ENCODE data around the gene CACNB1. TPM values are rescaled to one million over a fixed set of nuclear protein-coding genes. Genes with fewer than 3 reads are reported as not detected.

Gene CACNB1
- total and polyA plus RNA-seq, 9 donors: 2.6 to 17.7 (median 9.2) TPM

GRCh38 chr17:39187152-39187830 lies 10.2 kb downstream of the CACNB1 start:
- Histone ChIP-seq H3K4me3 (no peak overlapping the region), H3K4me1 (ENCODE audit: insufficient read depth) (no peaks in the 10 kb centered on the region), H3K27ac (no peak overlapping the region), H3K9me3 (no peaks in the 10 kb centered on the region), H3K36me3 (no peaks in the 10 kb centered on the region), H3K27me3 (no peaks in the 10 kb centered on the region)
- 89 to 92% (median 91%) methylated on average over 9 of the region's 9 CpGs for WGBS, 3 donors
- intact Hi-C loops (cut with DNase I): no loop called here
- TF ChIP-seq CTCF (IDR thresholded peaks at IDR 0.05) (no peak), EP300 (IDR thresholded peaks at IDR 0.05) (no peak), POLR2A (IDR thresholded peaks at IDR 0.05) (no peak)
- DNase-seq: no peak

GRCh38 chr17:39186481-39187002 lies 10.9 kb downstream of the CACNB1 start:
- Histone ChIP-seq H3K36me3 (no peaks in the 10 kb centered on the region), H3K9me3 (no peaks in the 10 kb centered on the region), H3K4me3 (no peak overlapping the region), H3K4me1 (ENCODE audit: insufficient read depth) (no peaks in the 10 kb centered on the region), H3K27ac (no peak overlapping the region), H3K27me3 (no peaks in the 10 kb centered on the region)
- WGBS, 3 donors: 72 to 76% (median 74%) methylated on average over 15 of the region's 15 CpGs
- intact Hi-C loops (cut with DNase I): no loop called here
- TF ChIP-seq EP300 (IDR thresholded peaks at IDR 0.05) (no peak), POLR2A (IDR thresholded peaks at IDR 0.05) (no peak), CTCF (IDR thresholded peaks at IDR 0.05) (no peak)
- no peak for DNase-seq

GRCh38 chr17:39183720-39184119 lies 13.7 kb downstream of the CACNB1 start:
- DNase-seq: no peak
- Histone ChIP-seq H3K27me3 (no peaks in the 10 kb centered on the region), H3K4me3 (no peak overlapping the region), H3K9me3 (no peaks in the 10 kb centered on the region), H3K27ac (no peak overlapping the region), H3K4me1 (ENCODE audit: insufficient read depth) (no peaks in the 10 kb centered on the region), H3K36me3 (no peaks in the 10 kb centered on the region)
- TF ChIP-seq CTCF (IDR thresholded peaks at IDR 0.05) (no peak), POLR2A (IDR thresholded peaks at IDR 0.05) (no peak), EP300 (IDR thresholded peaks at IDR 0.05) (no peak)
- WGBS, 3 donors: 77 to 84% (median 83%) methylated on average over 10 of the region's 10 CpGs
- intact Hi-C loops (cut with DNase I): no loop called here

- Histone ChIP-seq H3K36me3 (no peaks in the 10 kb centered on the region), H3K27me3 (no peaks in the 10 kb centered on the region), H3K27ac (no peak overlapping the region), H3K4me3 (no peak overlapping the region), H3K9me3 (no peaks in the 10 kb centered on the region), H3K4me1 (ENCODE audit: insufficient read depth) (no peaks in the 10 kb centered on the region)
- 87 to 95% (median 90%) methylated on average over 5 of the region's 5 CpGs for WGBS, 3 donors
- TF ChIP-seq EP300 (IDR thresholded peaks at IDR 0.05) (no peak), POLR2A (IDR thresholded peaks at IDR 0.05) (no peak), CTCF (IDR thresholded peaks at IDR 0.05) (no peak)
- no peak for DNase-seq
- intact Hi-C loops (cut with DNase I): no loop called here
Observed at GRCh38 chr17:39183045-39183444, 14.4 kb downstream of the CACNB1 start.

Data from ovary (tissue), 9 donors.